ENCODE results near the gene DMBT1.

GRCh38 chr10:122515022-122515424, 45.5 kb upstream of the DMBT1 start:
- TF ChIP-seq POLR2A (IDR thresholded peaks at IDR 0.05; ENCODE audit: low read depth): no peak
- TF ChIP-seq CTCF (IDR thresholded peaks at IDR 0.05): no peak
- no peak for TF ChIP-seq EP300 (IDR thresholded peaks at IDR 0.05)
- no peak for TF ChIP-seq POLR2AphosphoS5 (IDR thresholded peaks at IDR 0.05)
